Activated CD8-positive, alpha-beta memory T cell treated with anti-CD3 and anti-CD28 coated beads for 36 hours (primary cell): ENCODE results near the gene MAP7D3. TPM values are rescaled to one million over a fixed set of nuclear protein-coding genes. Genes with fewer than 3 reads are reported as not detected.
"Not testable (repeated sequence)": the region's sequence is repeated elsewhere in the genome, so short reads cannot be mapped to it uniquely, and the experiment has no call there.

ENCODE experiments used
- CTCF ChIA-PET: fragments of 350-600 bp; sonication (Branson Sonifier 250); formaldehyde crosslinking; loops from one replicate; lab custom pipeline; 2021; ENCODE audit warnings: antibody characterized with exemption; lab: Charles Lee
- POLR2A ChIA-PET: fragments of 350-600 bp; sonication (Branson Sonifier 250); formaldehyde crosslinking; loops from one replicate; lab custom pipeline; 2021; ENCODE audit warnings: antibody characterized with exemption; lab: Charles Lee
- total RNA-seq, 2 experiments: library from RNA; stranded (reverse); gene quantifications; one replicate each; pipeline ENCODE4 v1.2.3, GENCODE V29; 2021

MAP7D3 gene
- 10 to 100 TPM; 19.5 to 21.6 TPM for total RNA-seq

- ChIA-PET POLR2A (interaction anchor here (0.6 kb wide), 1 partner anchor 439 kb away, joined by 3 read pairs; no protein-coding TSS in a partner anchor), CTCF (no interaction called here)
Measured at GRCh38 chrX:136251041-136251991, at the start of gene MAP7D3. Gene MAP7D3 (minus strand): TSS chrX:136251400. CDS start chrX:136251358, 42 bp downstream.

- POLR2A ChIA-PET, CTCF ChIA-PET: not testable (repeated sequence)
Measured at GRCh38 chrX:136300721-136301120, 49.5 kb upstream of the MAP7D3 start, which contains the start of gene ADGRG4. Gene ADGRG4 (plus strand): TSS chrX:136300963. CDS start chrX:136308778, 7,815 bp downstream.

DNA sequence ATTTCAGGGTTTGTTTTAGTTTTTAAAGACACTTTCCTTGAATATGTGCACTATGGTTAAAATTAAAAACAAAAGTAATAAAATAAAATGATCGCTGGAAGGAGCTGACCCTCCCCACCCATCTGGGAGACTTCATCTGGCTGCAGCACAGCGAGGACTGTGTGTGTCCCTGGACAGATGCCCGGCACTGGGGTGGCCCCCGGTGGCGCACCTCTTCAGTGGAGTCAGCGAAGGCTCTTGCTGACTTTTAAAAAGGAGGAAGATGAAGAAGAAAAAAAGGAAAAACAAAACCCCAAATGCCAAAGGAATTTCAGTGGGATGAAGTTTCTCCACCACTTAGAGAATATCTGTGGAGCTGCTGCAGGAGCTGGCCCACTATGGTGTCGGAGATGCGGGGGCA, 44.2 kb upstream of the MAP7D3 start:
- ChIA-PET CTCF (no interaction called here), POLR2A (no interaction called here)

DNA sequence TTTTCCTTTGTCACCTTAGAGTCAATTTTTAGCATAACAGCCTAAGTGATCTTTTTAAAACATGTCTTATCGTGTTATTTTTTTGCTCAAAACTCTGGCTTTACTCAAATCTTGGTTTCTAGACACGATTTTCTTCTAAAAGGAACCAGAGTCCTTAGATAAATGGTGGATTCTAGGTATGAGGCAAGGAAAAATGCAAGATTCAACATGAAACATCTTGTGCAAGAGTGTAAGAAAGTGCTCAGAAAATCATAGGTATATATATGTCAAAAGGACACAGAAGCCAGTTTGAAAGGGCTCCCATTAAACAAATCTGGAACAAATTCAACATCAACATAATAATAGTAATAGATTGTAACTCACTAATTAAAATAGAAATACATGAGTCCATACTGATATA, 41.5 kb upstream of the MAP7D3 start:
- ChIA-PET POLR2A (no interaction called here), CTCF (no interaction called here)

GRCh38 chrX:136291824-136292223, 40.6 kb upstream of the MAP7D3 start:
- POLR2A ChIA-PET, result no interaction called here
- CTCF ChIA-PET, result no interaction called here

DNA sequence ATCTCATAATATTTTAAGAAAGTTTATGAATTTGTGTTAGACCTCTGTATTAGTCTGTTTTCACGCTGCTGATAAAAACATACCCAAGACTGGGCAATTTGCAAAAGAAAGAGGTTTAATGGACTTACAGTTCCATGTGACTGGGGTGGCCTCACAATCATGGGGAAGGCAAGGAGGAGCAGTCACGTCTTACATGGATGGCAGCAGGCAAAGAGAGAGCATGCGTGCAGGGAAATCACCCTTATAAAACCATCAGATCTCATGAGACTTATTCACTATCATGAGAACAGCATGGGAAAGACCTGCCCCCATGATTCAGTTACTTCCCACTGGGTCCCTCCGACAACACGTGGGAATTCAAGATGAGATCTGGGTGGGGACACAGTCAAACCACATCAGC, 35.2 kb upstream of the MAP7D3 start:
- CTCF ChIA-PET, POLR2A ChIA-PET: not testable (repeated sequence)

DNA sequence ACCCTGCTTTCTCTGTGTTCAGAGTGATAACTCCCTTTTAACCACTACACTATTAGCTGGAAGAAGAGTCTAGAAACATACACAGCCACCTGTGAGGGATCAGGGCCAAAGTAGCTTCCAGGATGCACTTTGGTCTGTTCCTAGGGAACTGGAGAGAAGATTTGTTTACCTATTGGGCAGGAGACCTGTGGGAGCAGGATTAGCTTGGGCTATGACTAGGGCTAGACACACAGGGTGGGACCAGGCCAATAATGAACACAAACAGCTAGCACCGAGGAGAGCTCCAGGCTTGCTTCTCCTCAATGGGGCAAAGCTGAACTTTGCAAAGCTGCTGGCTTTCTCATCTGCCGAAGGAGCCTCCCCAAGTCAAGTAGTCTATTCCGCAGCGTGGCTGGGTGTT, 24.4 kb upstream of the MAP7D3 start:
- ChIA-PET POLR2A (no interaction called here), CTCF (no interaction called here)

GRCh38 chrX:136273986-136274385, 22.8 kb upstream of the MAP7D3 start:
- ChIA-PET POLR2A (no interaction called here), CTCF (no interaction called here)

- ChIA-PET POLR2A (no interaction called here), CTCF (no interaction called here)
Measured at GRCh38 chrX:136272325-136272724, 21.1 kb upstream of the MAP7D3 start.

- ChIA-PET POLR2A (no interaction called here), CTCF (interaction anchor here (0.6 kb wide), 1 partner anchor 72 kb away, joined by 3 read pairs; no protein-coding TSS in a partner anchor)
Measured at GRCh38 chrX:136271300-136271699, 20.1 kb upstream of the MAP7D3 start.

DNA sequence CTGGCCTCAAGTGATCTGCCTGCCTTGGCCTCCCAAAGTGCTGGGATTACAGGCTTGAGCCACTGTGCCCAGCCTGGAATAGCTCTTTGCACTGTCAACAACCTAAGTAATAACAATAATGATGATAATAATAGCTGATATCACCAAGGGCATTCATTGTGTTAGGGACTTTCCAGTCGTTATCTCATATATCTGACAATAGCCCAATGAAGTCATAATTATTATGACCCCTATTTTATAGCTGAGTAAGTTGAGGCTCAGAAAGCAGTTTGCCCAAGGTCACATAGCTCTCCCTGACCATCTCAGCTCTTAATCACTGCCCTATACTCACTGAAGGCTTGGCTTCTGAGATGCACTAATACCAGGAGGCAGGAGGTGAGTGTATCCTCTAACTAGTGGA, 18.7 kb upstream of the MAP7D3 start:
- CTCF ChIA-PET, result interaction anchor here (0.5 kb wide), 1 partner anchor 781 kb away, joined by 3 read pairs; no protein-coding TSS in a partner anchor
- POLR2A ChIA-PET, result no interaction called here

GRCh38 chrX:136268051-136269048, 17.1 kb upstream of the MAP7D3 start:
- ChIA-PET POLR2A (no interaction called here), CTCF (interaction anchor here (1.6 to 2.6 kb wide), 2 partner anchors 8 to 240 kb away, joined by 4 to 8 read pairs; no protein-coding TSS in a partner anchor)

DNA sequence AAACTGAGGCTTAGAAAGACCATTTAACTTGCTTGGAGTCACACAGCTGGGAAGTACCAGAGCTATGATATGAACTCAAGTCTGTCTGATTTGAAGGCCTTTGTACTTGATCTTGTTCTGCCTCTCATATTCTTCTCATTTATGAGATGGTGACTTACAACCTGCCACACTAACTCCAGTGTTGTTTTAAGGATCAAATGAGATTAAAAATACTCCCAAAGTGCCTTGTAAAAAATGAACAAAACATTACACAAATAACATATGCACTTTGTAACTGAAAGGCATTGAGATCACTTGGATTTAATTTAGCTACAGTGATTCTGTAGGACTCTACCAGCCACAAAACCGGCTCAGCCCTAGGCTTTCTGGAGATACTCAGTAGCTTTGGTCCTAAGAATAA, 15.6 kb upstream of the MAP7D3 start:
- POLR2A ChIA-PET, result no interaction called here
- CTCF ChIA-PET, result interaction anchor here (0.7 to 2.6 kb wide), 2 partner anchors 149 to 238 kb away, joined by 3 to 8 read pairs; no protein-coding TSS in a partner anchor

DNA sequence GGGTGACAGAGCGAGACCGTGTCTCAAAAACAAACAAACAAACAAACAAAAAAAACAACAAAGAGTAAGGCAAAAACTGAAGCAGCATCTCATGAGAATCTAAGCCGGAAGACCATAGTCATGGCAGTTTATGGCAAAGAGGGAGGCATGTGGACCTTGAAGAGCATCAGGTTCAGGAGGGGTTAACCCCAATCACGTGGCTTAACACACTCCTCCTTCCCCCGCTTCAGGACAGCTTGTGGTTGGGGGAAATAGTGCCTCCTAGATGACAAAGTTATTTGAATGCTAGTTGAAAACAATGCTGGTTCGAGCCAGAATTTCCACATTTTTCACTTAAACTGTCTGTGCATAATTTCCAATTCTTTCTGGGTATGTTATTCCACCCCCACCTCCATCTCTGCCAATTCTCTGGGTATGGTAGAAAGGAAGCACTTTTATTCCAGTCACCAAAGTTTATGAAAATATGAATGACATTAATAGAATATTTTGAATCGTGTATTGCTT, 11.7 kb upstream of the MAP7D3 start:
- CTCF ChIA-PET, result no interaction called here
- POLR2A ChIA-PET, result no interaction called here

- ChIA-PET CTCF (no interaction called here), POLR2A (no interaction called here)
Measured at GRCh38 chrX:136262243-136262642, 11.0 kb upstream of the MAP7D3 start.

GRCh38 chrX:136261321-136261720, 10.1 kb upstream of the MAP7D3 start:
- CTCF ChIA-PET, result no interaction called here
- POLR2A ChIA-PET, result no interaction called here

DNA sequence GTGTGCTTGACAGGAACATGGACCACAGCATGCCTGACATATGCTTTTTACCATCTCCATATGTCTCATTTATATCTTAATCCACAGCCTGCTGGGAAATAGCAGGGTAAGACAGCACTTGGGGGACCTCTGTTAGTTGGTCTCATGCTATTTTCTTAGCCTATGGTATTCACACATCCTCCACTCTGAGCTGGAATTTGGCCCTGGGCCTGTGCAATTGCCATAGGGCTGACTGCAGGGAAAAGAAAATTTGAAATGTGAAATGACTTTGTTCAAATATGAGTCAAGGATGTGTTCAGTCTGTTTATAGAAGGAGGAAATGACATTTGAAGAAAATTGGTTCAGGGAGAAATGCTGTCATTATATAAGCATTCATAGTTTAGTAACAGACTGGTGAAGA, 9.6 kb upstream of the MAP7D3 start:
- ChIA-PET POLR2A (no interaction called here), CTCF (no interaction called here)

- ChIA-PET POLR2A (no interaction called here), CTCF (no interaction called here)
Measured at GRCh38 chrX:136259543-136259942, 8.3 kb upstream of the MAP7D3 start.

DNA sequence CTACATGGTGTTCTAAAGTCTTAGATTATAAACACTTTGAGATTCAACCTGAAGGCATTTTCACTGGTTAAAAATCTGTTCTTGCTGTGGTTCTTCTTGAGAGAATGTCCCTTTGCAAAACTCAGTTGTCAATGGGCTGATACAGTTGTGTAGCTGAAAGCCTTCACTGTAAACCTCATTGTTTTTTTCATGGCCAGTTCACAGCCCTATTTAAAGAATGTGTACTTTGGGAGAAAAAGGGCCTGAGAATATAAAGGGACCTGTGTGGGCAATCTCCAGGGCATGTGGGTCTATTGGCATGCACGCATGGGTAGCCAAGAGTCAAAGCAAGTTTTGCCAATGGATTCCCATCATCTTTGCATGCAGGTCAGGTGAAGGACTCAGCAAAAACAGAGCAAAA, 7.8 kb upstream of the MAP7D3 start:
- POLR2A ChIA-PET, result no interaction called here
- CTCF ChIA-PET, result interaction anchor here (0.6 kb wide), 1 partner anchor 611 kb away, joined by 3 read pairs; no protein-coding TSS in a partner anchor
